Measurements from ENCODE around the gene CEACAM3. TPM values are rescaled to one million over a fixed set of nuclear protein-coding genes. Genes with fewer than 3 reads are reported as not detected.

CEACAM3 gene
- total RNA-seq, 1 donor from 2014 or later = 1.2 TPM

GRCh38 chr19:41837981-41838708 is 41.8 kb downstream of the CEACAM3 start:
- H3K27me3 ChIP-seq = peaks cover 25% of the 10 kb centered on the region
- ATAC-seq (no peak), DNase-seq (peak; percentile 30)
- no peak overlapping the region for H3K27ac ChIP-seq
- H3K9me3 ChIP-seq = no peaks in the 10 kb centered on the region
- H3K4me1 ChIP-seq = no peaks in the 10 kb centered on the region
- no peaks in the 10 kb centered on the region for H3K36me3 ChIP-seq
- no peak for TF ChIP-seq CTCF (IDR thresholded peaks at IDR 0.05)
- no peak overlapping the region for H3K4me3 ChIP-seq
- intact Hi-C loops (cut with DNase I) = no loop called here

- Histone ChIP-seq H3K4me3 (no peak overlapping the region), H3K36me3 (no peaks in the 10 kb centered on the region), H3K9me3 (no peaks in the 10 kb centered on the region), H3K27ac (no peak overlapping the region), H3K4me1 (no peaks in the 10 kb centered on the region), H3K27me3 (peaks cover 25% of the 10 kb centered on the region)
- intact Hi-C loops (cut with DNase I) = no loop called here
- no peak for TF ChIP-seq CTCF (IDR thresholded peaks at IDR 0.05)
- no peak for ATAC-seq
- DNase-seq = no peak
These were observed 42.8 kb downstream of the CEACAM3 start for GRCh38 chr19:41839211-41839610.

- DNase-seq (peak; percentile 52), ATAC-seq (no peak)
- Histone ChIP-seq H3K4me1 (no peaks in the 10 kb centered on the region), H3K27ac (no peak overlapping the region), H3K27me3 (peaks cover 9% of the 10 kb centered on the region), H3K4me3 (no peak overlapping the region), H3K36me3 (no peaks in the 10 kb centered on the region), H3K9me3 (no peaks in the 10 kb centered on the region)
- no peak for TF ChIP-seq CTCF (IDR thresholded peaks at IDR 0.05)
- intact Hi-C loops (cut with DNase I) = no loop called here
These were observed 47.0 kb downstream of the CEACAM3 start for GRCh38 chr19:41843371-41843770.

- H3K4me3 ChIP-seq = no peak within 1 kb of the TSS
- H3K27ac ChIP-seq = no peak within 1 kb of the TSS
- peak; percentile 57 for DNase-seq
- H3K9me3 ChIP-seq = no peaks in the 10 kb centered on the region
- ATAC-seq = no peak
- no peaks in the 10 kb centered on the region for H3K27me3 ChIP-seq
- intact Hi-C loops (cut with DNase I) = no loop called here
- no peaks in the 10 kb centered on the region for H3K4me1 ChIP-seq
- no peaks in the 10 kb centered on the region for H3K36me3 ChIP-seq
- TF ChIP-seq CTCF (IDR thresholded peaks at IDR 0.05) = no peak
These were observed 48.2 kb downstream of the CEACAM3 start, which contains the start of gene LYPD4 for GRCh38 chr19:41844601-41845000. Gene LYPD4, minus strand, starts transcription at chr19:41844683. Its CDS starts 5,398 bp downstream, at chr19:41839285.

GRCh38 chr19:41845001-41845050 is 48.4 kb downstream of the CEACAM3 start, which contains the start of gene DMRTC2:
Gene DMRTC2, plus strand, starts transcription at chr19:41845042. Its CDS starts 2,387 bp downstream, at chr19:41847429.
- no peak for TF ChIP-seq CTCF (IDR thresholded peaks at IDR 0.05)
- Histone ChIP-seq H3K27ac (no peak within 1 kb of the TSS), H3K4me3 (no peak within 1 kb of the TSS), H3K27me3 (no peaks in the 10 kb centered on the region), H3K4me1 (no peaks in the 10 kb centered on the region), H3K9me3 (no peaks in the 10 kb centered on the region), H3K36me3 (no peaks in the 10 kb centered on the region)
- intact Hi-C loops (cut with DNase I) = no loop called here
- DNase-seq (no peak), ATAC-seq (no peak)

- ATAC-seq = no peak
- no peaks in the 10 kb centered on the region for H3K4me1 ChIP-seq
- H3K27me3 ChIP-seq = no peaks in the 10 kb centered on the region
- no peak overlapping the region for H3K27ac ChIP-seq
- no peaks in the 10 kb centered on the region for H3K36me3 ChIP-seq
- TF ChIP-seq CTCF (IDR thresholded peaks at IDR 0.05) = no peak
- H3K4me3 ChIP-seq = no peak overlapping the region
- intact Hi-C loops (cut with DNase I) = no loop called here
- no peaks in the 10 kb centered on the region for H3K9me3 ChIP-seq
- peak; percentile 40 for DNase-seq
These were observed 48.7 kb downstream of the CEACAM3 start for GRCh38 chr19:41845051-41845590.

All from upper lobe of right lung (tissue), 1 donor.